Mesodermal cell (in vitro differentiated cells): ENCODE measurements around the gene BANP.
A peak's percentile ranks its signal among the peaks of the same experiment; 100 is the strongest.
"Not testable (repeated sequence)": the region's sequence is repeated elsewhere in the genome, so short reads cannot be mapped to it uniquely, and the experiment has no call there.

Experiments
- H3K27ac ChIP-seq: 2 replicates; pipeline ENCODE4 v1.7.0; 2013; ENCODE audit warnings: mild to moderate bottlenecking, low read depth, low read length, moderate library complexity; ENCODE audit not compliant: severe bottlenecking
- H3K36me3 ChIP-seq: 2 replicates; pipeline ENCODE4 v1.7.1; 2013; ENCODE audit warnings: mild to moderate bottlenecking, low read length, moderate library complexity; ENCODE audit not compliant: control insufficient read depth, insufficient read depth
- H3K4me1 ChIP-seq: one replicate; pipeline ENCODE4 v1.7.1; 2013; ENCODE audit warnings: mild to moderate bottlenecking, low read length; ENCODE audit not compliant: insufficient read depth, control insufficient read depth, poor library complexity, severe bottlenecking
- H3K4me3 ChIP-seq: 2 replicates; pipeline ENCODE4 v1.7.0; 2013; ENCODE audit warnings: low read length, control low read depth, mild to moderate bottlenecking; ENCODE audit not compliant: insufficient read depth, poor library complexity, severe bottlenecking; ENCODE audit errors: extremely low read depth
- H3K9me3 ChIP-seq: 2 replicates; pipeline ENCODE4 v1.7.1; 2013; ENCODE audit warnings: mild to moderate bottlenecking, low read length, moderate library complexity; ENCODE audit not compliant: control insufficient read depth
- WGBS, 2 experiments: methylation state at CpG; one replicate each; pipeline ENCODE4 v1.1.5; 2013; ENCODE audit warnings: missing lambda C conversion rate in 2 of 2; ENCODE audit not compliant: insufficient coverage in 2 of 2; 5-methylcytosine and 5-hydroxymethylcytosine counted together

BANP gene

GRCh38 chr16:88053479-88053878 is 102.2 kb downstream of the BANP start:
- H3K4me1 ChIP-seq, H3K27ac ChIP-seq, H3K9me3 ChIP-seq, H3K4me3 ChIP-seq: not testable (repeated sequence)
- H3K36me3 ChIP-seq: peaks cover 46% of the 10 kb centered on the region
- WGBS, 2 experiments: no CpG with 5 or more reads among the region's 1 CpG

GRCh38 chr16:88055356-88055755 is 104.1 kb downstream of the BANP start:
- H3K4me1 ChIP-seq: no peaks in the 10 kb centered on the region
- H3K4me3 ChIP-seq: no peak overlapping the region
- peaks cover 35% of the 10 kb centered on the region for H3K36me3 ChIP-seq
- H3K9me3 ChIP-seq: no peaks in the 10 kb centered on the region
- no peak overlapping the region for H3K27ac ChIP-seq
- WGBS, 2 experiments: 97 to 100% methylated on average over 5 to 6 of the region's 7 CpGs

GRCh38 chr16:88056212-88056611 is 105.0 kb downstream of the BANP start:
- H3K9me3 ChIP-seq: no peaks in the 10 kb centered on the region
- WGBS, 2 experiments: 69 to 93% methylated on average over 2 to 3 of the region's 4 CpGs
- no peak overlapping the region for H3K27ac ChIP-seq
- H3K4me3 ChIP-seq: no peak overlapping the region
- peaks cover 30% of the 10 kb centered on the region for H3K36me3 ChIP-seq
- H3K4me1 ChIP-seq: no peaks in the 10 kb centered on the region

- WGBS, 2 experiments: 95 to 97% methylated on average over 24 to 26 of the region's 26 CpGs
- Histone ChIP-seq H3K27ac (no peak overlapping the region), H3K9me3 (no peaks in the 10 kb centered on the region), H3K4me3 (no peak overlapping the region), H3K36me3 (peaks cover 19% of the 10 kb centered on the region), H3K4me1 (peaks cover 10% of the 10 kb centered on the region)
These were observed 106.4 kb downstream of the BANP start for GRCh38 chr16:88057656-88058055.

- Histone ChIP-seq H3K9me3 (no peaks in the 10 kb centered on the region), H3K27ac (no peak overlapping the region), H3K36me3 (peaks cover 18% of the 10 kb centered on the region), H3K4me1 (peaks cover 12% of the 10 kb centered on the region), H3K4me3 (no peak overlapping the region)
- WGBS, 2 experiments: 90 to 94% methylated on average over 11 to 12 of the region's 14 CpGs
These were observed 106.9 kb downstream of the BANP start for GRCh38 chr16:88058136-88058535.

GRCh38 chr16:88058817-88059216 is 107.6 kb downstream of the BANP start:
- 92 to 97% methylated on average over 8 to 11 of the region's 12 CpGs for WGBS, 2 experiments

GRCh38 chr16:88059701-88060386 is 108.6 kb downstream of the BANP start:
- no peak overlapping the region for H3K4me3 ChIP-seq
- H3K4me1 ChIP-seq: peaks cover 12% of the 10 kb centered on the region
- no peaks in the 10 kb centered on the region for H3K9me3 ChIP-seq
- H3K36me3 ChIP-seq: peaks cover 25% of the 10 kb centered on the region
- WGBS, 2 experiments: 89 to 98% methylated on average over 23 to 24 of the region's 27 CpGs
- no peak overlapping the region for H3K27ac ChIP-seq

More at GRCh38 chr16:88058817-88059216, 107.6 kb downstream of the BANP start:
- H3K9me3 ChIP-seq: no peaks in the 10 kb centered on the region
- no peak overlapping the region for H3K27ac ChIP-seq
- peaks cover 17% of the 10 kb centered on the region for H3K36me3 ChIP-seq
- peaks cover 12% of the 10 kb centered on the region for H3K4me1 ChIP-seq
- H3K4me3 ChIP-seq: no peak overlapping the region

- WGBS, 2 experiments: 94 to 99% methylated on average over 21 to 29 of the region's 30 CpGs
These were observed 109.4 kb downstream of the BANP start for GRCh38 chr16:88060524-88061219.

GRCh38 chr16:88061346-88062110 is 110.3 kb downstream of the BANP start:
- Histone ChIP-seq H3K4me3 (no peak overlapping the region), H3K27ac (no peak overlapping the region), H3K36me3 (peaks cover 37% of the 10 kb centered on the region), H3K9me3 (no peaks in the 10 kb centered on the region), H3K4me1 (peaks cover 12% of the 10 kb centered on the region)
- 95 to 96% methylated on average over 7 to 10 of the region's 14 CpGs for WGBS, 2 experiments

More at GRCh38 chr16:88060524-88061219, 109.4 kb downstream of the BANP start:
- Histone ChIP-seq H3K9me3 (no peaks in the 10 kb centered on the region), H3K36me3 (peaks cover 30% of the 10 kb centered on the region), H3K27ac (no peak overlapping the region), H3K4me3 (no peak overlapping the region), H3K4me1 (peaks cover 12% of the 10 kb centered on the region)

GRCh38 chr16:88062341-88063210 is 111.3 kb downstream of the BANP start:
- Histone ChIP-seq H3K4me3 (no peak overlapping the region), H3K9me3 (no peaks in the 10 kb centered on the region), H3K4me1 (peaks cover 12% of the 10 kb centered on the region), H3K27ac (peak overlapping the region; percentile 73), H3K36me3 (peaks cover 36% of the 10 kb centered on the region)
- WGBS, 2 experiments: 86 to 87% methylated on average over 29 to 30 of the region's 30 CpGs
